HG03175 (cell line): Measurements from ENCODE around the gene MTHFD1.
A peak's percentile ranks its signal among the peaks of the same experiment; 100 is the strongest.

Experiments used
- ATAC-seq: cut with Tn5 transposase; IDR thresholded peaks from one replicate; pipeline ENCODE4 v1.9.1; 2021; ENCODE audit warnings: mild to moderate bottlenecking, moderate library complexity; ENCODE audit not compliant: unreplicated experiment

MTHFD1 gene

GRCh38 chr14:64444984-64445845, 57.1 kb downstream of the MTHFD1 start:
- peak; percentile 97 for ATAC-seq

- ATAC-seq, result no peak
Observed at GRCh38 chr14:64447876-64448670, 59.9 kb downstream of the MTHFD1 start.

GRCh38 chr14:64450255-64450654, 62.1 kb downstream of the MTHFD1 start:
- no peak for ATAC-seq

- no peak for ATAC-seq
Observed at GRCh38 chr14:64454671-64455070, 66.5 kb downstream of the MTHFD1 start.

GRCh38 chr14:64459405-64460136, 71.4 kb downstream of the MTHFD1 start:
- ATAC-seq, result no peak

GRCh38 chr14:64461221-64461620, 73.1 kb downstream of the MTHFD1 start:
- no peak for ATAC-seq

- ATAC-seq, result no peak
Observed at GRCh38 chr14:64463195-64463594, 75.0 kb downstream of the MTHFD1 start.

GRCh38 chr14:64463873-64464272, 75.7 kb downstream of the MTHFD1 start:
- no peak for ATAC-seq

GRCh38 chr14:64464651-64465050, 76.5 kb downstream of the MTHFD1 start:
- ATAC-seq, result peak; percentile 9

GRCh38 chr14:64465191-64465822, 77.2 kb downstream of the MTHFD1 start, which contains the start of gene AKAP5:
TSS of gene AKAP5 (plus strand) at chr14:64465499. CDS start at chr14:64468395, 2,896 bp downstream.
- ATAC-seq, result peak; percentile 54

GRCh38 chr14:64465831-64466554, 77.8 kb downstream of the MTHFD1 start:
- ATAC-seq, result no peak

- no peak for ATAC-seq
Observed at GRCh38 chr14:64467101-64467500, 78.9 kb downstream of the MTHFD1 start.

- ATAC-seq, result no peak
Observed at GRCh38 chr14:64467566-64467965, 79.4 kb downstream of the MTHFD1 start.

- ATAC-seq, result no peak
Observed at GRCh38 chr14:64468451-64468850, 80.3 kb downstream of the MTHFD1 start.

- ATAC-seq, result no peak
Observed at GRCh38 chr14:64474041-64474440, 85.9 kb downstream of the MTHFD1 start.

GRCh38 chr14:64474698-64475097, 86.5 kb downstream of the MTHFD1 start:
- ATAC-seq, result no peak

GRCh38 chr14:64475585-64476273, 87.6 kb downstream of the MTHFD1 start:
- ATAC-seq, result no peak

- no peak for ATAC-seq
Observed at GRCh38 chr14:64476438-64476837, 88.3 kb downstream of the MTHFD1 start.

- ATAC-seq, result no peak
Observed at GRCh38 chr14:64478634-64479250, 90.6 kb downstream of the MTHFD1 start.
